Calu3 (cell line): ENCODE results near the gene GRM1. TPM values are rescaled to one million over a fixed set of nuclear protein-coding genes. Genes with fewer than 3 reads are reported as not detected.

ENCODE experiments used
- BruUV-seq: library from RNA; stranded (reverse); fragments of 400-500 nt; replicated peaks from 2 replicates; lab custom pipeline; 2021; lab: Mats Ljungman, UMichigan
- CTCF ChIA-PET: fragments of 300-600 bp; sonication (Branson Sonifier 250); formaldehyde crosslinking; loops from one replicate; lab custom pipeline; 2022; ENCODE audit warnings: antibody characterized with exemption; lab: Charles Lee
- DNase-seq: peaks from one replicate; pipeline ENCODE4 v3.0.0; 2022
- H3K27ac Mint-ChIP-seq: one replicate; pipeline ENCODE4 v1.8.0; 2022; ENCODE audit warnings: mixed read lengths; ENCODE audit not compliant: unreplicated experiment
- H3K27me3 Mint-ChIP-seq: one replicate; pipeline ENCODE4 v1.8.0; 2022; ENCODE audit warnings: mixed read lengths; ENCODE audit not compliant: unreplicated experiment
- H3K36me3 Mint-ChIP-seq: one replicate; pipeline ENCODE4 v1.8.0; 2022; ENCODE audit warnings: mild to moderate bottlenecking, moderate library complexity, mixed read lengths; ENCODE audit not compliant: insufficient read depth, unreplicated experiment
- H3K4me1 Mint-ChIP-seq: one replicate; pipeline ENCODE4 v1.8.0; 2022; ENCODE audit warnings: mild to moderate bottlenecking, low read depth, mixed read lengths; ENCODE audit not compliant: unreplicated experiment
- H3K4me3 Mint-ChIP-seq: one replicate; pipeline ENCODE4 v1.8.0; 2022; ENCODE audit warnings: mild to moderate bottlenecking, low read depth, moderate library complexity, mixed read lengths; ENCODE audit not compliant: unreplicated experiment
- H3K9me3 Mint-ChIP-seq: one replicate; pipeline ENCODE4 v1.8.0; 2022; ENCODE audit warnings: low read depth, mixed read lengths; ENCODE audit not compliant: unreplicated experiment
- CTCF ChIP-seq: fragments of 200-600 bp; IDR thresholded peaks from one replicate; pipeline ENCODE4 v1.8.0; 2022; ENCODE audit warnings: antibody characterized with exemption; ENCODE audit not compliant: unreplicated experiment
- intact Hi-C: fragments of 100-400 bp; cut with micrococcal nuclease; formaldehyde crosslinking; loops from one replicate; pipeline ENCODE4 v1.10.0; 2022; ENCODE audit not compliant: unreplicated experiment
- total RNA-seq: library from RNA; stranded (reverse); gene quantifications from 2 replicates; pipeline ENCODE4 v1.2.3, GENCODE V29; 2022

The GRM1 gene
- total RNA-seq, 1 experiment from 2014 or later: not detected

GRCh38 chr6:146191612-146192011, 162.8 kb downstream of the GRM1 start:
- no peak overlapping the region for H3K27ac Mint-ChIP-seq
- H3K4me1 Mint-ChIP-seq: no peaks in the 10 kb centered on the region
- H3K27me3 Mint-ChIP-seq: no peaks in the 10 kb centered on the region
- H3K9me3 Mint-ChIP-seq: no peaks in the 10 kb centered on the region
- H3K4me3 Mint-ChIP-seq: no peak overlapping the region
- intact Hi-C loops: no loop called here
- H3K36me3 Mint-ChIP-seq: no peaks in the 10 kb centered on the region
- no peak for TF ChIP-seq CTCF
- no TSS peak for BruUV-seq
- CTCF ChIA-PET: no interaction called here
- no peak for DNase-seq

GRCh38 chr6:146194434-146194833, 165.6 kb downstream of the GRM1 start:
- BruUV-seq: no TSS peak
- Mint-ChIP-seq H3K9me3 (no peaks in the 10 kb centered on the region), H3K4me1 (no peaks in the 10 kb centered on the region), H3K4me3 (no peak overlapping the region), H3K36me3 (no peaks in the 10 kb centered on the region), H3K27ac (no peak overlapping the region), H3K27me3 (no peaks in the 10 kb centered on the region)
- intact Hi-C loops: no loop called here
- DNase-seq: no peak
- no peak for TF ChIP-seq CTCF
- CTCF ChIA-PET: no interaction called here

DNA sequence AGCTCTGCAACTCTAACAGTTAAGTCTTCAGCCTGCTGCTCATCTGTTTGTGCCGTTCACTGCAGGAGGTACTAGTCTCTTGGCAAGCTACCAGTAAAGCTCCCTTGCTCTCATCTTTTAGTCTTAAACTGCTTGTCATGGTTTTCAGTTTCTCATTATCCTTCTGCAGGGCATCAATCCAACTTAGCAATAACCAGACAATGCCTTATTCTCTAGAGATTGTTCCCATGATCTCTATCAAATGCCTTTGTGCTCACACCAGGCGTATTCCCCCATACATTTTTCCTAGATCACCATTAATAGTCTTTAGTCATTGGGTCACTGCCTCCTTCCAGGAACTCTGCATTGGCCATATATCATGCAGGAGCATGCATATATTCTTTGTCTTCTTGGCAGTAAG, 171.3 kb downstream of the GRM1 start:
- CTCF ChIA-PET: no interaction called here
- intact Hi-C loops: no loop called here
- no TSS peak for BruUV-seq

DNA sequence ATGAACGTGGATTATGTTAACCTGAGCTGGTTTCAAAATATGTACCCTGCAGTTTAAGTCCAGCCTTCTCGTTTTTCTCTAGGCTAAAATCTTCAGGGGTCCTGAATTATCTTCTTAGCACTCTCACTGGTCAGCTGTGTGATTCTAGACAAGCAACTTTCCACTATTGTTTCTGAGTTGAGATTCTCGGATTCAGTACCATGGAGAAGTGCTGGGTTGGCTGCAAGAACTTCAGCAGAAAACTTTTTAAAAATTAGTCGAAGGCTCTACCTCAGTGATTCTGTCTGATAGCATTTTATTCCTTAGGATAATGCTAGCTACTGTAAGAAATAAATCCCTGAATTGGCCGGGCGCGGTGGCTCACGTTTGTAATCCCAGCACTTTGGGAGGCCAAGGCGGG, 173.7 kb downstream of the GRM1 start:
- BruUV-seq: no TSS peak
- H3K27me3 Mint-ChIP-seq: no peaks in the 10 kb centered on the region

More for the DNA sequence above, 171.3 kb downstream of the GRM1 start:
- no peak for DNase-seq
- Mint-ChIP-seq H3K4me1 (no peaks in the 10 kb centered on the region), H3K27me3 (no peaks in the 10 kb centered on the region), H3K36me3 (no peaks in the 10 kb centered on the region), H3K4me3 (no peak overlapping the region), H3K27ac (no peak overlapping the region), H3K9me3 (no peaks in the 10 kb centered on the region)
- no peak for TF ChIP-seq CTCF

More for the DNA sequence above, 173.7 kb downstream of the GRM1 start:
- intact Hi-C loops: no loop called here
- Mint-ChIP-seq H3K4me1 (no peaks in the 10 kb centered on the region), H3K36me3 (no peaks in the 10 kb centered on the region), H3K27ac (no peak overlapping the region), H3K4me3 (no peak overlapping the region), H3K9me3 (no peaks in the 10 kb centered on the region)
- DNase-seq: no peak
- TF ChIP-seq CTCF: no peak
- CTCF ChIA-PET: no interaction called here
